GM12892 (cell line): ENCODE results near the gene ADM2.
A peak's percentile ranks its signal among the peaks of the same experiment; 100 is the strongest.

Experiments used
- POLR2A ChIP-seq: IDR thresholded peaks from 2 replicates; pipeline ENCODE4 v1.6.1; 2011; ENCODE audit warnings: low read depth, low read length, control low read depth
- POLR2AphosphoS5 ChIP-seq: IDR thresholded peaks from 2 replicates; pipeline ENCODE4 v1.6.1; 2011; ENCODE audit warnings: low read depth, low read length, control low read depth
- TAF1 ChIP-seq: IDR thresholded peaks from 2 replicates; pipeline ENCODE4 v1.6.1; 2011; ENCODE audit warnings: low read depth, mild to moderate bottlenecking, control low read depth, low read length, borderline replicate concordance

GRCh38 chr22:50473855-50474671 lies 7.3 kb upstream of the ADM2 start:
- TF ChIP-seq POLR2A (0 out of 2 replicates have a peak, but pooled peaks have one; percentile 8), POLR2AphosphoS5 (no peak), TAF1 (no peak)
